AG04449 (cell line): ENCODE data around the gene PSAT1.
A peak's percentile ranks its signal among the peaks of the same experiment; 100 is the strongest.

Experiments
- CTCF ChIA-PET: fragments of 350-600 bp; formaldehyde crosslinking; extraction: SDS; loops from one replicate; lab custom pipeline; 2021; ENCODE audit warnings: antibody characterized with exemption; lab: Yijun Ruan, JAX
- POLR2A ChIA-PET: fragments of 400-600, 350-600 bp; formaldehyde crosslinking; extraction: SDS; loops from one replicate; lab custom pipeline; 2020; ENCODE audit warnings: antibody characterized with exemption, inconsistent platforms; lab: Yijun Ruan, JAX
- DNase-seq: peaks from one replicate; pipeline ENCODE4 v3.0.0-alpha.2; 2010; ENCODE audit warnings: low read depth, low spot score
- H3K4me3 ChIP-seq: 2 replicates; pipeline ENCODE4 v1.5.1; 2011; ENCODE audit warnings: low read depth, mild to moderate bottlenecking, control low read depth, low read length
- TF ChIP-seq, protein P1 (sequence below): IDR thresholded peaks from one replicate; pipeline ENCODE4 v1.5.1; 2011; ENCODE audit warnings: mild to moderate bottlenecking, moderate library complexity, low read length, control low read depth, inconsistent platforms; ENCODE audit not compliant: insufficient read depth; ENCODE audit errors: missing control alignments

PSAT1 gene

GRCh38 chr9:78261403-78262001 is 35.4 kb upstream of the PSAT1 start:
- TF ChIP-seq, protein P1, sequence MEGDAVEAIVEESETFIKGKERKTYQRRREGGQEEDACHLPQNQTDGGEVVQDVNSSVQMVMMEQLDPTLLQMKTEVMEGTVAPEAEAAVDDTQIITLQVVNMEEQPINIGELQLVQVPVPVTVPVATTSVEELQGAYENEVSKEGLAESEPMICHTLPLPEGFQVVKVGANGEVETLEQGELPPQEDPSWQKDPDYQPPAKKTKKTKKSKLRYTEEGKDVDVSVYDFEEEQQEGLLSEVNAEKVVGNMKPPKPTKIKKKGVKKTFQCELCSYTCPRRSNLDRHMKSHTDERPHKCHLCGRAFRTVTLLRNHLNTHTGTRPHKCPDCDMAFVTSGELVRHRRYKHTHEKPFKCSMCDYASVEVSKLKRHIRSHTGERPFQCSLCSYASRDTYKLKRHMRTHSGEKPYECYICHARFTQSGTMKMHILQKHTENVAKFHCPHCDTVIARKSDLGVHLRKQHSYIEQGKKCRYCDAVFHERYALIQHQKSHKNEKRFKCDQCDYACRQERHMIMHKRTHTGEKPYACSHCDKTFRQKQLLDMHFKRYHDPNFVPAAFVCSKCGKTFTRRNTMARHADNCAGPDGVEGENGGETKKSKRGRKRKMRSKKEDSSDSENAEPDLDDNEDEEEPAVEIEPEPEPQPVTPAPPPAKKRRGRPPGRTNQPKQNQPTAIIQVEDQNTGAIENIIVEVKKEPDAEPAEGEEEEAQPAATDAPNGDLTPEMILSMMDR, result peak; percentile 42
- ChIA-PET CTCF (interaction anchor here (0.7 to 3.7 kb wide), 8 partner anchors 9 to 48 kb away, joined by 3 to 24 read pairs (median 6); no protein-coding TSS in a partner anchor), POLR2A (no interaction called here)
- H3K4me3 ChIP-seq, result no peak overlapping the region
- DNase-seq, result no peak

DNA sequence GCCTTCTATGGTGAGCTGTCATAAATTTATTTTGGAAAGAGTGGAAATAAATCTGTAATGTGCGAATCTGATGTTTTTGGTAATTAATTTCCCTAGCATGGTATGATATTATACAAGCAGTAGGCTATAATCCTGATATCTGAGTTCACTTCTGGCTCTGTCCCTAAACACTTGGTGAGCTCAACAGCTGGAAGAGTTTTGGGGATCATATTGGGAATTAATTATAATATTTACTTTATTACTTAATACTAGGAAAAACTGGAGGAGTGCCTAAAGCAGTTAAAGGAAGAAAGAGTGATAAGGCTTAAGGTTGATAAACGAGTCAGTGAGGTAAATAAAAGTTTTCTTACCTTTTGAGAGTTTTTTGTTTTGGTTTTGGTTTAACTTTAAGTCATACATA is 34.3 kb upstream of the PSAT1 start:
- POLR2A ChIA-PET, result no interaction called here

DNA sequence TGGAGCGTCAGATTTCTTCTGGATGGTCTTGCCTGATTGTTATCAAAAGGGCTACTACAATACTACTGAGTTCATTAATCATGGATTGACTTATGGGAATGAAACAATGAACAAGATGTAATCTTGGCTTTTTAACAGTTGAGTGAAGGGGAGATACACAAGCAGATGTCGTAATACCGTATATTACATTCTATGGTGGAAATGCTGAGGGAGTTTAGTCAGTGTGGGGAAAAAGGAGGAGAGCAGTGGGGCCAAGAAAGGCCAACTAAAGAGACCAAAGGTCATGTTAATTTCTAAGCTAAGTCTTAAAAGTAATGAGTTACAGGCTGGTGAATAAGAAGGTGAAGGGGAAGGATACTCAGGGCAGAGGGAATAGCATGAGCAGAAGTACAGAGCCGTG is 29.0 kb upstream of the PSAT1 start:
- ChIA-PET POLR2A (no interaction called here), CTCF (interaction anchor here (0.9 kb wide), 1 partner anchor 10 kb away, joined by 3 read pairs; no protein-coding TSS in a partner anchor)
- TF ChIP-seq, protein P1, result no peak
- no peak overlapping the region for H3K4me3 ChIP-seq
- no peak for DNase-seq

More for the DNA sequence above, 34.3 kb upstream of the PSAT1 start:
- CTCF ChIA-PET, result interaction anchor here (1.2 to 3.7 kb wide), 5 partner anchors 10 to 46 kb away, joined by 3 to 24 read pairs (median 6); no protein-coding TSS in a partner anchor
- no peak overlapping the region for H3K4me3 ChIP-seq
- no peak for DNase-seq
- TF ChIP-seq, protein P1, result no peak

DNA sequence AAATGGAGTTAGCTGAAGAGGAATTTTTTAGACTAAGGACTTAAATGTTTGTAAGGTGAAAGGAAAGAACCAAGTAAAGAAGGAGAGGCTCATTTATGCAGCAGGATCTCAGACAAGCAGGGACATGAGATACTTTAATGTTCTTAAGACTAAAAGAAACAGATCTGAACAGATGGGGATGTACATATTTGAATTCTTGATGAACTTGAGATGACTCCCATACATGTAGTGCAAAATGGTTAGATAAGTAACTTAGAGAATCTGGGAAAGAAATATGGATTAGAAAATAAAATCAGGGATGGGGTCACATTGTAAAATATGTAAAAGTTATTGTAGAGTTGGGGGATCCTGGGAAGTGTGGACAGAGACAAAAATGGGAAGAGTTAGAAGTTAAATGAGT is 27.1 kb upstream of the PSAT1 start:
- POLR2A ChIA-PET, result no interaction called here
- no peak for DNase-seq
- CTCF ChIA-PET, result no interaction called here
- H3K4me3 ChIP-seq, result no peak overlapping the region
- TF ChIP-seq, protein P1, result no peak

DNA sequence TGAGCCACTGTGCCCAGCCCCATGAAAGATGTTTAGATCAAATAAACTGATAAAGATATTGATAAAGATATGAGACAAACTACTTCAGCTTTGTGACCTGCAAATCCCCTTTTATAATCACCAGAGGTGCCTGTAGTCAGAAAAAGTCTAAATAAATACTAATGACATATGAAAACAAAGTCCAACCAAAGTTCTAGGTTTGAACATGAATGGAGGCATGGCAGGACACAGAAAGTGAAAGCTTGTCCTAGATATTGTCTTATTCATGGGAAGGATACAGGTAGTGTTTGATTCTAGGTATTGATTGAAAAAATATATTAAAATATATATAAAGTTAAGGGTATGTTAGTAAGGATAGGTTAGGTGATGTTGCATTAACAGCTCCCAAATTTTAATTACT is 24.6 kb upstream of the PSAT1 start:
- no peak overlapping the region for H3K4me3 ChIP-seq
- ChIA-PET CTCF (interaction anchor here (1.4 to 3.7 kb wide), 2 partner anchors 10 to 15 kb away, joined by 4 to 24 read pairs; no protein-coding TSS in a partner anchor), POLR2A (no interaction called here)
- DNase-seq, result no peak
- TF ChIP-seq, protein P1, result no peak

DNA sequence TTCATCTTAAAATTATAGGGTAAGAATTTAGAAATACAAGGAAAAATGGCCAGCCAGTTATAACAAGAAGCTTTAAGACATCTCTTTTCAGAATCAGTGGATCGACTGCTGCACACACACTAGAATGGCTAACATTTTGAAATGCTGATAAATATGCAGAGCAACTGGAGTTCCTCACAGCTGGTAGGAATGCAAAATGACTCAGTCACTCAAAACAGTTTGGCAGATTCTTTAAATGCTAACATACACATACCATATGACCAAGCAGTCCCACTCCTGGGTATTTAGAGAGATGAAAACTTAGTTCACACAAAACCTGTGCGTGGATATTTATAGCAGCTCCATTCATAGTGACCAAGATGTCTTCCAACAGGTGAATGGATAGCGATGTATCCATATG is 23.2 kb upstream of the PSAT1 start:
- ChIA-PET POLR2A (interaction anchor here (0.6 kb wide), 1 partner anchor 344 kb away, joined by 3 read pairs; no protein-coding TSS in a partner anchor), CTCF (interaction anchor here (0.7 to 3.7 kb wide), 4 partner anchors 12 to 23 kb away, joined by 3 to 24 read pairs (median 4); partner anchors contain the start of gene PSAT1)
- peak; percentile 51 for DNase-seq

More for the DNA sequence above, 23.2 kb upstream of the PSAT1 start:
- H3K4me3 ChIP-seq, result no peak overlapping the region
- TF ChIP-seq, protein P1, result no peak
